IPS DF 6.9 (cell line): ENCODE results near the gene MBD2.
A peak's percentile ranks its signal among the peaks of the same experiment; 100 is the strongest.
"Not testable (repeated sequence)": the region's sequence is repeated elsewhere in the genome, so short reads cannot be mapped to it uniquely, and the experiment has no call there.

ENCODE experiments used
- DNase-seq: peaks from one replicate; pipeline ENCODE4 v3.0.0-alpha.2; 2013; ENCODE audit warnings: low read depth, low spot score
- H3K27ac ChIP-seq: one replicate; pipeline ENCODE4 v1.5.1; 2013; ENCODE audit warnings: low read length, control low read depth
- H3K27me3 ChIP-seq: 2 replicates; pipeline ENCODE4 v1.6.1; 2013; ENCODE audit warnings: mild to moderate bottlenecking, low read length; ENCODE audit not compliant: control insufficient read depth, insufficient read depth
- H3K36me3 ChIP-seq: 2 replicates; pipeline ENCODE4 v1.6.1; 2013; ENCODE audit warnings: low read length; ENCODE audit not compliant: control insufficient read depth, insufficient read depth
- H3K4me1 ChIP-seq: 2 replicates; pipeline ENCODE4 v1.6.1; 2013; ENCODE audit warnings: low read length; ENCODE audit not compliant: control insufficient read depth, insufficient read depth
- H3K4me3 ChIP-seq: 2 replicates; pipeline ENCODE4 v1.5.1; 2013; ENCODE audit warnings: mild to moderate bottlenecking, low read length
- H3K9me3 ChIP-seq: 2 replicates; pipeline ENCODE4 v1.6.1; 2013; ENCODE audit warnings: low read length, inconsistent platforms; ENCODE audit not compliant: control insufficient read depth, insufficient read depth
- WGBS: extraction: QIAGEN DNeasy Blood & Tissue Kit; methylation state at CpG from one replicate; pipeline ENCODE4 v1.1.7; 2013; ENCODE audit warnings: mixed read lengths, missing lambda C conversion rate; ENCODE audit not compliant: insufficient read length, insufficient coverage; 5-methylcytosine and 5-hydroxymethylcytosine counted together

Gene MBD2

GRCh38 chr18:54224379-54225014, at the start of gene MBD2:
MBD2 (minus strand) TSS chr18:54224669; CDS start chr18:54224559, 110 bp downstream.
- Histone ChIP-seq H3K4me3 (peak within 1 kb of the TSS; percentile 87; the same call in 1 of the 2 replicates), H3K4me1 (no peaks in the 10 kb centered on the region; the same call in 1 of the 2 replicates), H3K36me3 (no peaks in the 10 kb centered on the region; the same call in 1 of the 2 replicates), H3K27me3 (no peaks in the 10 kb centered on the region), H3K27ac (no peak within 1 kb of the TSS), H3K9me3 (no peaks in the 10 kb centered on the region)
- DNase-seq = peak; percentile 82
- no CpG with 5 or more reads among the region's 66 CpGs for WGBS

GRCh38 chr18:54269893-54270844, 45.7 kb upstream of the MBD2 start:
- peak overlapping the region; percentile 56; the same call in 1 of the 2 replicates for H3K4me3 ChIP-seq
- H3K36me3 ChIP-seq = no peaks in the 10 kb centered on the region
- H3K9me3 ChIP-seq = no peaks in the 10 kb centered on the region
- H3K27me3 ChIP-seq = no peaks in the 10 kb centered on the region
- no peak for DNase-seq
- WGBS = no CpG with 5 or more reads among the region's 27 CpGs
- H3K27ac ChIP-seq = peak overlapping the region; percentile 3
- H3K4me1 ChIP-seq = no peaks in the 10 kb centered on the region

GRCh38 chr18:54268751-54269150, 44.3 kb upstream of the MBD2 start:
- Histone ChIP-seq H3K4me3 (no peak overlapping the region), H3K27me3 (no peaks in the 10 kb centered on the region), H3K4me1 (no peaks in the 10 kb centered on the region), H3K27ac (no peak overlapping the region), H3K36me3 (no peaks in the 10 kb centered on the region), H3K9me3 (no peaks in the 10 kb centered on the region)
- no CpG with 5 or more reads among the region's 6 CpGs for WGBS
- no peak for DNase-seq

- no peaks in the 10 kb centered on the region for H3K9me3 ChIP-seq
Observed at GRCh38 chr18:54267701-54268100, 43.2 kb upstream of the MBD2 start.

GRCh38 chr18:54263904-54264336, 39.5 kb upstream of the MBD2 start:
- Histone ChIP-seq H3K9me3 (no peaks in the 10 kb centered on the region), H3K27ac (no peak overlapping the region), H3K4me1 (no peaks in the 10 kb centered on the region), H3K27me3 (no peaks in the 10 kb centered on the region), H3K4me3 (no peak overlapping the region), H3K36me3 (no peaks in the 10 kb centered on the region)
- no peak for DNase-seq
- WGBS = no CpG with 5 or more reads among the region's 1 CpG

More at GRCh38 chr18:54267701-54268100, 43.2 kb upstream of the MBD2 start:
- no peak overlapping the region for H3K4me3 ChIP-seq
- WGBS = no CpG with 5 or more reads among the region's 7 CpGs
- H3K27me3 ChIP-seq = no peaks in the 10 kb centered on the region
- no peak overlapping the region for H3K27ac ChIP-seq
- no peaks in the 10 kb centered on the region for H3K4me1 ChIP-seq
- DNase-seq = no peak
- H3K36me3 ChIP-seq = no peaks in the 10 kb centered on the region

GRCh38 chr18:54261894-54262293, 37.4 kb upstream of the MBD2 start:
- WGBS = no CpG with 5 or more reads among the region's 3 CpGs
- Histone ChIP-seq H3K4me3 (no peak overlapping the region), H3K36me3 (no peaks in the 10 kb centered on the region), H3K27me3 (no peaks in the 10 kb centered on the region), H3K9me3 (no peaks in the 10 kb centered on the region), H3K27ac (no peak overlapping the region), H3K4me1 (no peaks in the 10 kb centered on the region)
- DNase-seq = no peak

GRCh38 chr18:54260396-54261072, 36.1 kb upstream of the MBD2 start:
- Histone ChIP-seq H3K4me3 (no peak overlapping the region), H3K36me3 (no peaks in the 10 kb centered on the region), H3K27me3 (no peaks in the 10 kb centered on the region), H3K27ac (no peak overlapping the region), H3K4me1 (no peaks in the 10 kb centered on the region), H3K9me3 (no peaks in the 10 kb centered on the region)
- no peak for DNase-seq
- no CpG with 5 or more reads among the region's 9 CpGs for WGBS

- not testable (repeated sequence) for H3K4me1 ChIP-seq, DNase-seq, H3K36me3 ChIP-seq, H3K27me3 ChIP-seq, H3K4me3 ChIP-seq, H3K27ac ChIP-seq, H3K9me3 ChIP-seq
- WGBS = no CpG with 5 or more reads among the region's 6 CpGs
Observed at GRCh38 chr18:54257818-54258217, 33.3 kb upstream of the MBD2 start.

GRCh38 chr18:54257015-54257414, 32.5 kb upstream of the MBD2 start:
- H3K4me3 ChIP-seq = no peak overlapping the region
- no peaks in the 10 kb centered on the region for H3K4me1 ChIP-seq

GRCh38 chr18:54255141-54255540, 30.7 kb upstream of the MBD2 start:
- no CpG with 5 or more reads among the region's 1 CpG for WGBS
- no peaks in the 10 kb centered on the region for H3K27me3 ChIP-seq
- no peak overlapping the region for H3K4me3 ChIP-seq

More at GRCh38 chr18:54257015-54257414, 32.5 kb upstream of the MBD2 start:
- Histone ChIP-seq H3K36me3 (no peaks in the 10 kb centered on the region), H3K27me3 (no peaks in the 10 kb centered on the region), H3K9me3 (no peaks in the 10 kb centered on the region), H3K27ac (no peak overlapping the region)
- DNase-seq = no peak
- WGBS = no CpG with 5 or more reads among the region's 2 CpGs

More at GRCh38 chr18:54255141-54255540, 30.7 kb upstream of the MBD2 start:
- H3K9me3 ChIP-seq = no peaks in the 10 kb centered on the region
- no peak overlapping the region for H3K27ac ChIP-seq
- H3K36me3 ChIP-seq = no peaks in the 10 kb centered on the region
- no peak for DNase-seq
- no peaks in the 10 kb centered on the region for H3K4me1 ChIP-seq
